ENCODE measurements around the gene RFX7. TPM values are rescaled to one million over a fixed set of nuclear protein-coding genes. Genes with fewer than 3 reads are reported as not detected.
A peak's percentile ranks its signal among the peaks of the same experiment; 100 is the strongest.
"Not testable (repeated sequence)": the region's sequence is repeated elsewhere in the genome, so short reads cannot be mapped to it uniquely, and the experiment has no call there.

RFX7 gene
- total RNA-seq, 2 experiments from 2014 or later = 29.4 to 30.5 TPM

DNA sequence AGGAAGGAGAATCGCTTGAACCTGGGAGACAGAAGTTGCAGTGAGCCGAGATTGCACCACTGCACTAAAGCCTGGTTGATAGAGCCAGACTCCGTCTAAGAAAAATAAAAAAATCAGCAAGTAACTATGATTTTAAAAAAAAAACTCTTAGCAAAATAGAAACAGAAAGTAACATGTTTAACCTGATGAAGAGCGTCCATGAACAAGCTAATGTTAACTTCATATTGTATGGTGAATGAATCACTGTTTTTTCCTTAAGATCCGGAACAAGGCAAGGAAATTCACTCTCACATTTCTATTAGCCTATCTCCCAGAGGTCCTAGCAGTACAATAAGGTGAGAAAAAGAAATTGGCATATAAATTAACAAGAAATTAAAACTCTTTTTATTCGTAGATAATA, 69.0 kb downstream of the RFX7 start:
- ChIA-PET POLR2A (interaction anchor here (0.6 kb wide), 1 partner anchor 34 kb away, joined by 4 read pairs; no protein-coding TSS in a partner anchor), CTCF (no interaction called here)
- peaks cover 56% of the 10 kb centered on the region for H3K4me1 Mint-ChIP-seq (ENCODE audit: low read depth)
- H3K27me3 Mint-ChIP-seq = no peaks in the 10 kb centered on the region
- intact Hi-C loops (cut with micrococcal nuclease) = no loop called here
- H3K4me3 Mint-ChIP-seq = no peak overlapping the region
- DNase-seq (no peak), ATAC-seq (peak; percentile 30)
- peaks cover 54% of the 10 kb centered on the region for H3K36me3 Mint-ChIP-seq (ENCODE audit: low read depth)
- TF ChIP-seq, protein P1, sequence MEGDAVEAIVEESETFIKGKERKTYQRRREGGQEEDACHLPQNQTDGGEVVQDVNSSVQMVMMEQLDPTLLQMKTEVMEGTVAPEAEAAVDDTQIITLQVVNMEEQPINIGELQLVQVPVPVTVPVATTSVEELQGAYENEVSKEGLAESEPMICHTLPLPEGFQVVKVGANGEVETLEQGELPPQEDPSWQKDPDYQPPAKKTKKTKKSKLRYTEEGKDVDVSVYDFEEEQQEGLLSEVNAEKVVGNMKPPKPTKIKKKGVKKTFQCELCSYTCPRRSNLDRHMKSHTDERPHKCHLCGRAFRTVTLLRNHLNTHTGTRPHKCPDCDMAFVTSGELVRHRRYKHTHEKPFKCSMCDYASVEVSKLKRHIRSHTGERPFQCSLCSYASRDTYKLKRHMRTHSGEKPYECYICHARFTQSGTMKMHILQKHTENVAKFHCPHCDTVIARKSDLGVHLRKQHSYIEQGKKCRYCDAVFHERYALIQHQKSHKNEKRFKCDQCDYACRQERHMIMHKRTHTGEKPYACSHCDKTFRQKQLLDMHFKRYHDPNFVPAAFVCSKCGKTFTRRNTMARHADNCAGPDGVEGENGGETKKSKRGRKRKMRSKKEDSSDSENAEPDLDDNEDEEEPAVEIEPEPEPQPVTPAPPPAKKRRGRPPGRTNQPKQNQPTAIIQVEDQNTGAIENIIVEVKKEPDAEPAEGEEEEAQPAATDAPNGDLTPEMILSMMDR (IDR thresholded peaks at IDR 0.05) = no peak
- no peak overlapping the region for H3K27ac Mint-ChIP-seq
- peaks cover 12% of the 10 kb centered on the region for H3K9me3 Mint-ChIP-seq

DNA sequence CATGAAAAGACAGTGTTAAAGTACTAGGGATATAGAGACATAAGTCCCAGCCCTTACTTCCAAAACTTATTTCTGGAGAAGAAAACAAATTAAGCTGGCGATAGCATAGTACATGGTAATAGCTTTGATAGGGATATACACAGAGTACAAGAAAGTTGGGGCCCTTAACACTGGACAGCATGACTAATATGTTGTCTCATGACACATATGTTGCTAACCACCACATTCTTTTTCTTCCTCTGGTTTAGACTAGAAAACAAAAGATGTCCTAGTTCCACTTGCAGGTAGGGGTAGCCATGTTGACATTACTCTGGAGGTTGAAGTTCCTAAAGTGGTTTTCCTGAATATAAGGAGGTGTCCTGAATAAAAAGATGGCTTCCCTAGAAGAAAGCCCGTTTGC, 75.3 kb downstream of the RFX7 start:
- TF ChIP-seq, protein P1 (IDR thresholded peaks at IDR 0.05) = no peak
- H3K27ac Mint-ChIP-seq = no peak overlapping the region
- H3K4me3 Mint-ChIP-seq = no peak overlapping the region
- no peaks in the 10 kb centered on the region for H3K27me3 Mint-ChIP-seq
- peaks cover 42% of the 10 kb centered on the region for H3K36me3 Mint-ChIP-seq (ENCODE audit: low read depth)
- H3K9me3 Mint-ChIP-seq = peaks cover 10% of the 10 kb centered on the region
- ChIA-PET CTCF (interaction anchor here (0.7 kb wide), 1 partner anchor 11 kb away, joined by 3 read pairs; no protein-coding TSS in a partner anchor), POLR2A (interaction anchor here (0.6 kb wide), 1 partner anchor 8 kb away, joined by 3 read pairs; no protein-coding TSS in a partner anchor)
- ATAC-seq (peak; percentile 58), DNase-seq (no peak)
- intact Hi-C loops (cut with micrococcal nuclease) = no loop called here
- peaks cover 44% of the 10 kb centered on the region for H3K4me1 Mint-ChIP-seq (ENCODE audit: low read depth)

DNA sequence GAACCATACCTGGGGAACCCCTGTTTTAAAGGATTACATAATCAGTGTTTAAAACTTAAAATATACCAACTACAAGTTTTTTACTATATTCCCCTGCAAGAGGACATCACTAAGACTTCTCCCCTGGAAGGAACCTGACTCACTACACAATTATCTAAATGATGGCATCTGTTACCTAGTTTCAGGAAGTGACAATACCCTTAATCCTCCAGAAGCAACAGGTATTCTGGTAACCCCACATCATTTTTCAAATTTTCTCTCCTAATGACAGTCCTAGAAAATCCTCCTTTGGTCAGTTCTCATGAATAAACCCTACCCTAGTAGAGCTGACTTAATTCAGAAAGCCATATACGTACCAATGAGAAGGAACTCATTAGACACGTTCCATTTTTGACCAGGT, 78.4 kb downstream of the RFX7 start:
- CTCF ChIA-PET = no interaction called here
- Mint-ChIP-seq H3K4me3 (no peak overlapping the region), H3K27ac (no peak overlapping the region), H3K4me1 (ENCODE audit: low read depth) (peaks cover 46% of the 10 kb centered on the region), H3K9me3 (no peaks in the 10 kb centered on the region), H3K27me3 (no peaks in the 10 kb centered on the region), H3K36me3 (ENCODE audit: low read depth) (peaks cover 14% of the 10 kb centered on the region)
- TF ChIP-seq, protein P1 (IDR thresholded peaks at IDR 0.05) = no peak
- no peak for DNase-seq
- intact Hi-C loops (cut with micrococcal nuclease) = no loop called here
- POLR2A ChIA-PET = no interaction called here
- no peak for ATAC-seq

DNA sequence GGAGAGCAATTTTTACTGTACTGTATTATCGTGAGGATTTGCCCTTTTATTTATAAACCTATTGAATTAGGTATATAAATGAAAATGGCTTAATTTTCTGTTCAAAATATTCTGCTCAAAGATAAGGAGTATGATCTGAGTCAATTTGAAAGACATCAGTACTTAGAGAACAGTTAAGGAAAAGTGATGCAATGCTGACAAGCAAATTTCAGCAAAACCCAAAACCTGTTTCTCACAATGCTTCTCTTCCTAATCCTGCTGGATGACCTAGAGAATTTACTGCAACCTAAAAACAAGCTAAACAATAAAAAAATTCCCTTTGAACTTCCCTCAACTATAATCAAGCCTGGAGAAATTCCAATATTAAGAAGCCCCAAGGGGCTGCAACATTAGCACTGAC, 82.7 kb downstream of the RFX7 start:
- CTCF ChIA-PET = interaction anchor here (0.6 to 1.0 kb wide), 2 partner anchors 35 to 85 kb away, joined by 3 read pairs; no protein-coding TSS in a partner anchor
- Mint-ChIP-seq H3K36me3 (ENCODE audit: low read depth) (peaks cover 10% of the 10 kb centered on the region), H3K4me1 (ENCODE audit: low read depth) (peaks cover 29% of the 10 kb centered on the region), H3K9me3 (peaks cover under 1% of the 10 kb centered on the region), H3K4me3 (no peak overlapping the region), H3K27me3 (no peaks in the 10 kb centered on the region), H3K27ac (peak overlapping the region; percentile 60)
- ATAC-seq = no peak
- intact Hi-C loops (cut with micrococcal nuclease) = no loop called here
- TF ChIP-seq, protein P1 (IDR thresholded peaks at IDR 0.05) = no peak
- POLR2A ChIA-PET = no interaction called here
- DNase-seq = no peak

DNA sequence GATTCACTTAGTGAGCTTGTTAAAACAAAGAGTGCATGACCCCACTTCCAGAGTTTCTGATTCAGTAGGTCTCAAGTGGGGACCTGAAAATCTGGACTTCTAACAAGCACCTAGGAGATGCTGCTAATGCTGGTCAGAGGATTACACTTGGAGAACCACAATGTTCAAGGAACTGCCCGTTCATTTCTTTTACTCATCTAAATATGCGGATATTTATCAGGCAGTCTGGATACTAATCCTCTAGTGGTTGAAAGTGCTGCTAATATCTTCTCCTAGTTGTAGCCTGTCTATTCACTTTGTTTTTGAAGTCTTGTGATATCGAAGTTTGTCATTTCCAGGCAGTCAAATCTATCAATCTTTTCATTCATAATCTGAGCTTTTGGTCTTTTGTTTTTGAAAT, 86.8 kb downstream of the RFX7 start:
- Mint-ChIP-seq H3K4me1 (ENCODE audit: low read depth) (peaks cover 28% of the 10 kb centered on the region), H3K27ac (no peak overlapping the region), H3K36me3 (ENCODE audit: low read depth) (peaks cover 43% of the 10 kb centered on the region), H3K4me3 (no peak overlapping the region), H3K9me3 (peaks cover 26% of the 10 kb centered on the region), H3K27me3 (no peaks in the 10 kb centered on the region)
- ChIA-PET POLR2A (no interaction called here), CTCF (no interaction called here)
- ATAC-seq = no peak
- intact Hi-C loops (cut with micrococcal nuclease) = no loop called here
- no peak for DNase-seq
- TF ChIP-seq, protein P1 (IDR thresholded peaks at IDR 0.05) = no peak

DNA sequence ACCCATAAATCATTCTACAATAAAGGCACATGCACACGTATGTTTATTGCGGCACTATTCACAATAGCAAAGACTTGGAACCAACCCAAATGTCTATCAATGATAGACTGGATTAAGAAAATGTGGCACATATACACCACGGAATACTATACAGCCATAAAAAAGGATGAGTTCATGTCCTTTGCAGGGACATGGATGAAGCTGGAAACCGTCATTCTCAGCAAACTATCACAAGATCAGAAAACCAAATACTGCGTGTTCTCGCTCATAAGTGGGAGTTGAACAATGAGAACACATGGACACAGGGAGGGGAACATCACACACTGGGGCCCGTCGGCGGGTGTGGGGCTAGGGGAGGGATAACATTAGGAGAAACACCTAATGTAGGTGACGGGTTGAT, 88.4 kb downstream of the RFX7 start:
- CTCF ChIA-PET; H3K27me3 Mint-ChIP-seq; H3K27ac Mint-ChIP-seq; intact Hi-C loops (cut with micrococcal nuclease); DNase-seq; H3K4me3 Mint-ChIP-seq; POLR2A ChIA-PET; ATAC-seq: not testable (repeated sequence)
- Mint-ChIP-seq H3K4me1 (ENCODE audit: low read depth) (peaks cover 21% of the 10 kb centered on the region), H3K36me3 (ENCODE audit: low read depth) (peaks cover 49% of the 10 kb centered on the region), H3K9me3 (peaks cover 26% of the 10 kb centered on the region)

DNA sequence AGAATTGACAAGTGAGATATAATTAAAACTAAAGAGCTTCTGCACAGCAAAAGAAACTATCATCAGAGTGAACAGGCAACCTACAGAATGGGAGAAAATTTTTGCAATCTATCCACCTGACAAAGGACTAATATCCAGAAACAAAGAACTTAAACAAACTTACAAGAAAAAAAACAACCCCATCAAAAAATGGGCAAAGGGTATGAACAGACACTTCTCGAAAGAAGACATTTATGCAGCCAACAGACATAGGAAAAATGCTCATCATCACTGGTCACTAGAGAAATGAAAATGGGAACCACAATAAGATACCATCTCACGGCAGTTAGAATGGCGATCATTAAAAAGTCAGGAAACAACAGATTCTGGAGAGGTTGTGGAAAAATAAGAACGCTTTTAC, 88.9 kb downstream of the RFX7 start:
- Mint-ChIP-seq H3K36me3 (ENCODE audit: low read depth) (peaks cover 50% of the 10 kb centered on the region), H3K9me3 (peaks cover 26% of the 10 kb centered on the region), H3K4me1 (ENCODE audit: low read depth) (peaks cover 18% of the 10 kb centered on the region)
- intact Hi-C loops (cut with micrococcal nuclease); DNase-seq; CTCF ChIA-PET; H3K27ac Mint-ChIP-seq; H3K27me3 Mint-ChIP-seq; POLR2A ChIA-PET; ATAC-seq; H3K4me3 Mint-ChIP-seq: not testable (repeated sequence)

All from activated CD8-positive, alpha-beta T cell treated with anti-CD3 and anti-CD28 coated beads for 36 hours (primary cell).